ENCODE data around the gene SLC29A4.
"Not testable (repeated sequence)": the region's sequence is repeated elsewhere in the genome, so short reads cannot be mapped to it uniquely, and the experiment has no call there.

SLC29A4 gene

DNA sequence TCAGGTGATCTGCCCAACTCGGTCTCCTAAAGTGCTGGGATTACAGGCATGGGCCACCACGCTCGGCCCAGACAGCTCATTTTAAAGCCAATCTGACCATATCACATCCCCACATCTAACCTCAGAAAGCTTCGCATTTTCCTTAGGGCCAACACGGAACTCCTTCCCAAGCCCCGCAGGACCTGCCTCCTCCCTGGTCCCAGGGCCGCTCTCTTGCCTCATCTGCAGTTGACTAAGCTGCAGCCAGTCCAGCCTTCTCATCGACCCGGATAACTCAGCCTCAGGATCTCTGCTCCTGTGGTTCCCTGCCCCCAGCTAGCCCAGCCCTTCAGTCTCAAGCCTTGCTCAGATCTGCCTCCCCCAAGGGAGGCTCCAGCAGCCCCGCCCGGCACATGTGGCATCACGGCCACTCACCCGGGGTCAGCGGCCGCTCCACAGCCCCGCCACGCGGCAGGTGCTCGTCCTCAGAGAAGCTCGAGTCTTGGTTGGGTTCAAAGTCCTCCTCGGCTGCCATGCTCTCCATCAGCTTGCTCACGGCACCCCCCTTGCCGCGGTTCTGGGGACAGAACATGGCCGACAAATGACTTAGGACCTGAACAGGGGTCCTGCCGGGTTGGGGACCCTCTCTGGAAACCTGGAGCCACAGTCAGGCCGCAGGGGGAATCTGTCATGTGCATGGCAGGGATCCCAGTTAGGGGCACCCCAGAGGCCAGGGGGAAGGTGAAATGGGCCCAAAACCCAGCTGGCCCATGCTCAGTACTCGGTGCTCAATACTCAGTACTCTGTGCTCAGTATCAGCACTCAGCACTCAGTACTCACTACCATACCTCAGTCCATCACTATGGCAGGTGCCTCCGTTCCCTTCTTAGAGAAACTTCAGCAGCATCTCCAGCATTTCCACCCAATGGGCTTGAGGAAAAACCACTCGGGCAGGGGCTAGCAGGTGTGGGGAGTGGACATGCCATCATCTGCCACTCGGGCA is 41.3 kb downstream of the SLC29A4 start:
- DNase-seq (ENCODE audit: low read depth in 2 of 2): not testable (repeated sequence)

DNA sequence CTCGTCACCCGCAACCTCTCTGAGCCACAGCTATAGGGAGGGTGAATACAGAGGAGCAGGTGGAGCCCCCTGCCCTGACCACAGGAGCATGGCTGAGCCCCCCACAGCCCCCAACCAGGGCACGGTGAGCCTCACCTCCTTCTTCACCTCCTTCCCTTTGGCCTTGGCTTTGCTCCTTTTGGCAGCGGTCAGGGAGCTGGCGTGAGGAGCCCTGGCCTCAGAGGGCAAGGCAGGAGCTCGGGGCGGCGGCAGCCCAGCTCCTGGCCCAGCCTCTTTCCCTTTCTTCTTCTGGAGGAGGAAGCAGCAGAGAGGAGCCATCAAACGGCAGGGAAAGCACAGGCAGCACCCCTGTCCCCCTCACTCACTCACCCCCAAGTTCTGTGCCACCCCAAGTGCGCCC is 42.2 kb downstream of the SLC29A4 start:
- DNase-seq (ENCODE audit: low read depth in 2 of 2): no peak

- DNase-seq (ENCODE audit: low read depth in 2 of 2): no peak
Measured at GRCh38 chr7:5330288-5330687, 47.5 kb downstream of the SLC29A4 start.

GRCh38 chr7:5332579-5332978 is 49.8 kb downstream of the SLC29A4 start:
- DNase-seq (ENCODE audit: low read depth in 2 of 2): no peak

GRCh38 chr7:5333121-5334045 is 50.6 kb downstream of the SLC29A4 start:
- DNase-seq (ENCODE audit: low read depth in 2 of 2): no peak

- no peak for DNase-seq (ENCODE audit: low read depth in 2 of 2)
Measured at GRCh38 chr7:5334671-5335070, 51.9 kb downstream of the SLC29A4 start.

- DNase-seq (ENCODE audit: low read depth in 2 of 2): no peak
Measured at GRCh38 chr7:5337047-5337446, 54.3 kb downstream of the SLC29A4 start.

DNA sequence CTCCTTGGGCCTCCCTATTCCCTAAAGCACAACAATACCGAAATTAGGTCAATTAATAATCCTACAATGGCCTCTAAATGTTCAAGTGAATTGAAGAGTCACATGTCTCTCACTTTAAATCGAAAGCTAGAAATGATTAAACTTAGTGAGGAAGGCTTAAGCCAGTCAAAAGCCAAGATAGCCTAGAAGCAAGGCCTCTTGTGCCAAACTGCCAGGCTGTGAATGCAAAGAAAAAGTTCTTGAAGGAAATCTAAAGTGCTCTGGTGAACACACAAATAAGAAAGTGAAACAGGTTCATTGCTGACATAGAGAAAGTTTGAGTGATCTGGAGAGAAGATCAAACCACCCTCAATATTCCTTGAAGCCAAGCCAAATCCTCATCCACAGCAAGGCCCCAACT is 57.2 kb downstream of the SLC29A4 start:
- no peak for DNase-seq (ENCODE audit: low read depth in 2 of 2)

DNA sequence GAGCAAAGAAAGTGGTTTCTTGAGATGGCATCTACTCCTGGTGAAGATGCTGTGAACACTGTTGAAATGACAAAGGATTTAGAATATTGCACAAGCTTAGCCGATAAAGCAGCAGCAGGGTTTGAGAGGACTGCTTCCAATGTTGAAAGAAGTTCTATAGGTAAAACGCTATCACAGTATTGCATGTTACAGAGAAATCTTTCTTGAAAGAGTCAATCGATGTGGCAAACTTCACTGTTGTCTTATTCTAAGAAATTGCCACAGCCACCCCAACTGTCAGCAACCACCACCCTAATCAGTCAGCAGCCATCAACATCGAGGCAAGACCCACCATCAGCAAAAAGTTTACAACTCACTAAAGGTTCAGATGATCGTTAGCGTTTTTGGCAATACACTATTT is 59.9 kb downstream of the SLC29A4 start:
- no peak for DNase-seq (ENCODE audit: low read depth in 2 of 2)

- DNase-seq (ENCODE audit: low read depth in 2 of 2): no peak
Measured at GRCh38 chr7:5343884-5344283, 61.1 kb downstream of the SLC29A4 start.

- no peak for DNase-seq (ENCODE audit: low read depth in 2 of 2)
Measured at GRCh38 chr7:5344342-5344741, 61.6 kb downstream of the SLC29A4 start.

GRCh38 chr7:5345171-5345570 is 62.4 kb downstream of the SLC29A4 start:
- no peak for DNase-seq (ENCODE audit: low read depth in 2 of 2)

GRCh38 chr7:5345671-5346070 is 62.9 kb downstream of the SLC29A4 start:
- no peak for DNase-seq (ENCODE audit: low read depth in 2 of 2)

- no peak for DNase-seq (ENCODE audit: low read depth in 2 of 2)
Measured at GRCh38 chr7:5348134-5349004, 65.6 kb downstream of the SLC29A4 start.

GRCh38 chr7:5349005-5349380 is 66.2 kb downstream of the SLC29A4 start:
- DNase-seq (ENCODE audit: low read depth in 2 of 2): no peak

DNA sequence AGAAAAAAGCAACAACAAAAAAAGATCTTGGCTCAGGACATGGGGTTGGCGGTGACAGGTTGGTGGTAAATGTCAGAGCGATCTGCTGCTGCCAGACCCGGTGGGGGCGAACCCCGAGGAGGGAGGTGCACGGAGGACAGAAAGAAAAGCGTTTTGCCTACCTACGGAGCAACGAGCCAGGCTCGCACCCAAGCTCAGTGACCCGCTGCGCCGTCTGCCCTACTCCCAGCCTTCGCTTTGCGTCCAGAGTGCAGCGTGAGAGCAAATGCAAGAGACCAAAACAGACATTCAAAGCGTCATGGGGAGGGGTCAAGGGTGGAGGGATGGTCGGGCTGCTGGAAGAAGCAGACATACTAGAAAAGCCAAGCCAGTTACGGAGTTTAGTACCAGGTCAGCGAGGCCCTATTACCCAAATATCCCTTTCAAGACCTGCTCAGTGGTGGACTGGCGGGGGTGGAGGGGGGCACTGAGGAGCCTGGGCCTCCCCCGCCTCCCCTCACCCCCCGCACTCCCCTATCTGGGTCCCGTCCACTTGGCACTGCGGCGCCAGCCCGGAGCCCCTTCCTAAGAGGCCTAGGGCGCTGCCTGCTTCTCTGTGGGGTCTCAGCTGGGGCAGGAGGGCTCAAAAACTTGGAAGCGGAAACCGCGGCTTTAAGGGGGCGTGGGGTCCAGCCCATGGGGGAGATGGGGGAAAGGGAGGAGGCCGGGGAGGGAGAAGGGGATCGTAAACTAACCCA is 66.9 kb downstream of the SLC29A4 start:
- DNase-seq (ENCODE audit: low read depth in 2 of 2): no peak

- no peak for DNase-seq (ENCODE audit: low read depth in 2 of 2)
Measured at GRCh38 chr7:5350174-5350463, 67.4 kb downstream of the SLC29A4 start.

GRCh38 chr7:5350600-5351385 is 68.0 kb downstream of the SLC29A4 start:
- DNase-seq (ENCODE audit: low read depth in 2 of 2): no peak

GRCh38 chr7:5351507-5352265 is 68.9 kb downstream of the SLC29A4 start:
- no peak for DNase-seq (ENCODE audit: low read depth in 2 of 2)

All from stimulated activated CD8-positive, alpha-beta memory T cell treated with anti-CD3 and anti-CD28 coated beads, Interleukin-2, amount 100 ng/mL, for 48 hours (primary cell).